Measurements from ENCODE around the gene EPB41L1.

- TF ChIP-seq, protein P1, sequence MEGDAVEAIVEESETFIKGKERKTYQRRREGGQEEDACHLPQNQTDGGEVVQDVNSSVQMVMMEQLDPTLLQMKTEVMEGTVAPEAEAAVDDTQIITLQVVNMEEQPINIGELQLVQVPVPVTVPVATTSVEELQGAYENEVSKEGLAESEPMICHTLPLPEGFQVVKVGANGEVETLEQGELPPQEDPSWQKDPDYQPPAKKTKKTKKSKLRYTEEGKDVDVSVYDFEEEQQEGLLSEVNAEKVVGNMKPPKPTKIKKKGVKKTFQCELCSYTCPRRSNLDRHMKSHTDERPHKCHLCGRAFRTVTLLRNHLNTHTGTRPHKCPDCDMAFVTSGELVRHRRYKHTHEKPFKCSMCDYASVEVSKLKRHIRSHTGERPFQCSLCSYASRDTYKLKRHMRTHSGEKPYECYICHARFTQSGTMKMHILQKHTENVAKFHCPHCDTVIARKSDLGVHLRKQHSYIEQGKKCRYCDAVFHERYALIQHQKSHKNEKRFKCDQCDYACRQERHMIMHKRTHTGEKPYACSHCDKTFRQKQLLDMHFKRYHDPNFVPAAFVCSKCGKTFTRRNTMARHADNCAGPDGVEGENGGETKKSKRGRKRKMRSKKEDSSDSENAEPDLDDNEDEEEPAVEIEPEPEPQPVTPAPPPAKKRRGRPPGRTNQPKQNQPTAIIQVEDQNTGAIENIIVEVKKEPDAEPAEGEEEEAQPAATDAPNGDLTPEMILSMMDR (IDR thresholded peaks at IDR 0.05) = no peak
- TF ChIP-seq POLR2A (IDR thresholded peaks at IDR 0.05; ENCODE audit: low read depth) = no peak
Observed at GRCh38 chr20:36193977-36194712, 39.6 kb downstream of the EPB41L1 start.

All from esophagus muscularis mucosa (tissue), 3 donors.